Esophagus squamous epithelium (tissue), 4 donors: ENCODE measurements around the gene FAM124A.

ENCODE experiments used
- CTCF ChIP-seq, 6 experiments: fragments of 450-650 bp in 4 of 6; fragments of 200-600 bp in 2 of 6; sonication (generic) in 2 of 6; IDR thresholded peaks; one replicate each; pipeline ENCODE4 v1.5.1; 2016 to 2019; ENCODE audit warnings: antibody characterized with exemption in 6 of 6, mild to moderate bottlenecking in 4 of 6, moderate library complexity in 4 of 6
- POLR2A ChIP-seq, 4 donors: fragments of 450-650 bp; IDR thresholded peaks; one replicate each; pipeline ENCODE4 v1.6.1; 2017; ENCODE audit warnings: antibody characterized with exemption in 4 of 4, mild to moderate bottlenecking in 4 of 4, moderate library complexity in 3 of 4

- TF ChIP-seq CTCF (IDR thresholded peaks at IDR 0.05) (no peak), POLR2A (IDR thresholded peaks at IDR 0.05) (no peak)
Observed at GRCh38 chr13:51275101-51275500, 52.9 kb downstream of the FAM124A start.
